GM18520 (cell line): ENCODE measurements around the gene ASTN2.

ENCODE experiments used
- ATAC-seq: cut with Tn5 transposase; IDR thresholded peaks from one replicate; pipeline ENCODE4 v1.9.1; 2021; ENCODE audit not compliant: unreplicated experiment

ASTN2 gene

DNA sequence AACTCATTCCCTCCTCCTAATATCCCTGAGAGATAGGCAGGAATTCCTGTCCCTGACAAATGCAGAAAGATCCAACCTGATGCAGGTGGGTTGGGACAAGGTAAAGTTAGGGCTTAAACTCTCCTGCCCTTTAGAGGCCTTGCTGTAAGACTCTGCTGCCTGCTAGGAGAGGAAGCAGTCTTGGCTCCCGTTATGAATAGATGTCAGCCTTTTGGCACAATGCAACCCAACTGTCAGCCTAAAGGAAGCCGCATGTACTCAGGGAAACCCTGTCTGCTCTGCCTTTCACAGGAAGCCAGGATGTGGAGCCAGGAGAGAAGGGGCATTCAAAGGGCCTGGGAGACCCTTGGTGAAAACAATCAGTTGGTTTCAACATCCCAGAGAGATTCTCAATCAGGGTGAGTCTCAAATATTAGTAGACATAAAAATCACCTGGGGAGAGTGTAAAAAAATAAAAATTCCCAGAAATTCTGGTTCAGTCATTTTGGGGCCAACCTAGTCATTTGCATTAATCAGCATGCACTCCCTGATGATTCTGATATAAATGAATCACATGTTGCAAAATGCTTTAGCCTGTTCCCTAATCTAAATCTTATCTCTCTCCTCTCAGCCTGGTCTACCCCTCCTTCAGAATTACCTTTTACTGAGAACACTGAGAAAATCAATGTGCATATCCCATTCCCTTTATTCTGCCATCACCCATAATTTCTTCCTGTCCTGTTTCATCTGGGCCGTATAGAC lies 864.0 kb downstream of the ASTN2 start:
- ATAC-seq, result no peak

DNA sequence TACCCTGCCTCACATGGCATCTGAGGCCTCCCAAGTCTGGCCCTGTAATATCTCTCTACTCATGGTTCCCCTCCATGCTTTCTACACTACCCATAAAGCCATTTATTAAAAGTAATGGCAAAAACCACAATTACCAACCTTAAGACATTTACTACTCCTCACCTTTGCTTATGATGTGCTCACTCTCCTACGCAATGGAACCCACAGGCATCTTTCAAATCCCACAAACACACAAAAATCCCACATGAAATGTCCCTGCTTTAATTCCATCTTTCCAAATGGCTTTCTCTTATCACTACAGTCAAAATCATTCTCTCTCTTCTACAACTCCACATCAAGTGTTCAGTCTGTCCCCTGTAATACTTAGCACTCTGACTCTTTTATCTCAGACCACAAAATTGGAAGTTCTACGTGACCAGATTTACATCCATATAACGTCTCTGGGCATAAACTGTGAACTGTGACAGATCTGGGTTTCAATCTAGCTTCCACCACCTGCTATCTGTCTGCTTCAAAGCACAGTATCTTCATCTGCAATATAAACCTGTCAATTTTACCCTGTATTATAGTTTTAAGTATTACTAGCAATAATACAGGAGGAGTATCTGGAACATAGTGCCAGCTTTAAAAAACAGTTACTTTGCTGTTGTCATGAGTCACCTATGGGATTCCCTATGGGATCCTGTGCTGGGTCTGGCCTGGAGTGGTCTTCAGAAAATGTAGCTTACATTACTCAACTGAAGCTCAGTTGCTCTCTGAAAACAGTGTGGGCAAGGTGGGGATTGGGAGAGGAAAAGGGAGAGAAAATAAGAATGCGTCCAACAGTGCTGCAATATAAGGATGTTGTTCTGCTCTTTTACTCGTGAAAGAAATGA lies 864.8 kb downstream of the ASTN2 start:
- ATAC-seq, result no peak

DNA sequence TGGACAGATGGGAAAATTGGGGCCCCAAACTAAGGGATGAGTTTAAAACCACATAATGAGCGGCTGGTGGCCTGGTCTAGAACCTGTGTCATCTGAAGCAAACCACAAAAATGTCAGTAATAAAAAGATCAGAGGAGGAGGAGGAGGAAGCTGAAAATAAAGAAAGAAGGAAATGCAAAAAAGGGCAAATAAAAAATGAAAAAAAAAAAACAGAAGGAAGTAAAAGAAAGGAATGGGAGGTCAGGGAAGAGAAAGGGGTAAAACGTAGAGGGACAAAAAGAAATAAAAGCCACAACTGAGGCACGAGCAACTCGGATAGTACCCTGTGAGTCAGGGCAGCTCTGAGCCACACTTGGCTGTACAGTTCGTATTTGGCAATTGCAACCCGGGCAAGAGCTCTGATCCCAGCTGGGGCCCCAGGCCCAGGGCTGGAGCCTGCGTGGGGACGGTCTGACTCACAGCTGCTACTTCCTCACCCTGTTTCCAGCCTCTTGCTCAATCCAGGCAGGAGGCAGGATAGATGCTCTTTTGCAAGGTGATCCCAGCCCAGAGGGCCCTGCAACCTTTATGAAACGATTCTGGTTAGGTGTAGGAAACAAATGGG lies 865.7 kb downstream of the ASTN2 start:
- ATAC-seq, result no peak

DNA sequence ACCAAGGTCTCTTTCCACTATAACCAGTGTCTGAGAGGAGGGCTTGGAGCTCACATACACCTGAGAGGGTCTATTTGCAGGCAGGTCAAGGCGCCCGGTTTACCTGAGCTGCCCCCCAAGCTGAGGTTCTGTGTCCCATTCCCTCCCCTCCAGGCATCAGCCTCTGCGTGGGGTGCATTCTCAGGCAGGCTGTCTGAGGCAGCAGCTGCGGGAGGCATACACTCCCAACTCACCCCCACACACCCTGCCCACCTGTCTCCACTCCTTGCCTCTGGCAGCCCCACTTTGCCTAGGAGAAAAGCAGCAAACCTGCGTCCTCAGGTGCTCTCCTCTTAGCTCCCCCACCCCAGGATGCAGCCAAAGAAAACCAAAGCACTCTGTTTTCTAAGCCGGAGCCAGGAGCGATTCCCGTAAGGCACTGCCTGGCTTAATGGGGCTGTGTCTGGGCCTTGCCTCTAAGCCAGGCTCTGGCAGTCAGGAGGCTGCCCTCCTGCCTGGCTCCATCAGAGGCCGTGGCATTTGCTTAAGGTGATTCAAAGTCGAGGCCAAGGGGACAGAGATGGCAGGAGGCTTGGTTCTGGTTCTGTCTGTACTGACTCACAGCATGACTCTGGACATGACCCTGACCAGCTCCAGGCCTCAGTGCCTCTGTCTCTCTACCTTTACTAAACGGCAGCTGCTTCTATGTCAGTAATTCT lies 867.0 kb downstream of the ASTN2 start:
- ATAC-seq, result no peak

DNA sequence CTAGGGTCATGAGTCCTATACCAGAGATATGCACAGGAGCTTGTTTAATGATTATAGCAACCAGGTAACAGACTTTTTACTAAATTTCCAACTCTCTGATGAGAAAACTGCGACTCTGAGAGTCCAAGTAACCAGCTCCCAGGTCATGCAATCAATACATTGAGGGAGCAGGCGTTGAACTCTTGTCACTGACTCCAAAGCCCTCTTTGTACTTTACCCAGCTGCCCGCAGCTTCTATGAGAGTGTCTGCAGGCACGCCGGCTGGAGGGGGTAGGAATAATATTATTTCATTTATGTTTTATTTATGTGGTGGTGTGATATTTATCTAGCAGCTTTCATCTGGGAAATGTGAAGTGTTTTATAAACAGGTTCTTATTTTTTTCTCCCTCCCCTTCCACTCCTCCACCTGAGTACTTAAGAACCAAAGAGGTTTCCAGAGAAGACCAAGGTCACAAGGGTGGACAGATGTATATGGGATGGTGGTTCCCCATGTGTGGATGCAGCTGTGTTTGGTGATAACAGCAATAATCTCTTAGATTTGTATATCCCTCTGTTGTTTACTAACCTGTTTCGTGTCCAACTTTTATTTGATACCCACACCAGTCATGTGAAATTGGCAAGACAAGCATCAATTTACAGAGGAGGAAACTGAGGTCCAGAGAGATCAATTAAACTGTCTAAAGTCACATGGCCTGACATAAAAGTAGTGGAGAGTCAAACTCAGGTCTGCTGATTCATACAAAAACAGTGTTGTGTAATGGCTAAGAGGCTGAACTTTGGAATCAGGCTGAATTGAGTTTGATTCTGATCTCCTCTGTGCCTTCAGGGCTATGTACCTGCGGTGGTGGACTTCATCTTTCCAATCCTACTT lies 867.9 kb downstream of the ASTN2 start:
- no peak for ATAC-seq

DNA sequence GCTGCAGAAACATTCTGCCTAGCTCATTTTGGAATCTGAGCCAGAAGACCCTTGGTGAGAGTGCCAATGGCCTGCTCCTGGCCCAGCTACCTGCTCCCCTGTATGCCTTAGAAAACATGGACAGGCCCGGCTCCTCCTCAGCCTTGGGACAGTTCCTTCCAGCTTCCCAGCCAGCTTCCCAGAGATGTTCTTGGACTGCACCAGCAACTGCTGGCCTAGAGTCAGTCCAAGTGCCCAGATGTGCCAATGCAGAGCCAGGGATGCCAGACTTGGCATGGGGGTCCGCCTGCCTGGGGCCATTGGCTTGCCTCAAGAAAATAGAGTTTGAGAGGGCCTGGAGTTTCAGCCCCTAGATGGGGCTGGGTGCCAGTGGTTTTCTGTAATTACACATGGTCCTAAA lies 870.0 kb downstream of the ASTN2 start:
- ATAC-seq, result no peak

DNA sequence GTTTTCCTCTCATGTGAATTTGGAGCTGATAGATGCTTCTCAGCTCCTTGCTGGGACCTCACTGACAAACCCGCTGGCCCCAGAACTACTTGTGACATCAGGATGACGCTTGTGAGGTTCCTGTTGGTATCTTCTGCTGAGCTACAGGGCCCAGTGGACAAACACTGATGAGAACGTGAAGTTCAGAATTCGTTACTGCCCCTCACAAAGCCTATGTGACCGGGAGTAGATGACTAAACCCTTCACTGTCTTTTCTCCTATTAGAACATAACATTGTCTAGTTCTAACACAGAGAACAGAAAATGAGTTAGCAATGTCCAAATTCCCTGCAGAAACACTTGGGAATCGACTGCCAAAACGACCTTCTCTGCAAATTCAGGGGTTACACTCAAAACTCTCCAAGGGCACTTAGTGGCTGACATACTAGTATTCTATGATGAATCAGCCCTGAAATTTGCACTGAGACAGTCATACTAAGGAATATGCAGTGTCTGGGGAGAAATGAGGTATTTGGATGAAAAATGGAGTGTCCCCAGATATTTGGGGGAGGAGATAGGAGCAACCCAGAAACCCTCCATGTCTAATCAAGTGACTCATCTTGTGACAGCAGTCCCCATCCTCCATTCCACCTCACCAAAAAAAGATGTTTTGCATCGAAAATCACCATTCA lies 871.0 kb downstream of the ASTN2 start:
- ATAC-seq, result no peak

DNA sequence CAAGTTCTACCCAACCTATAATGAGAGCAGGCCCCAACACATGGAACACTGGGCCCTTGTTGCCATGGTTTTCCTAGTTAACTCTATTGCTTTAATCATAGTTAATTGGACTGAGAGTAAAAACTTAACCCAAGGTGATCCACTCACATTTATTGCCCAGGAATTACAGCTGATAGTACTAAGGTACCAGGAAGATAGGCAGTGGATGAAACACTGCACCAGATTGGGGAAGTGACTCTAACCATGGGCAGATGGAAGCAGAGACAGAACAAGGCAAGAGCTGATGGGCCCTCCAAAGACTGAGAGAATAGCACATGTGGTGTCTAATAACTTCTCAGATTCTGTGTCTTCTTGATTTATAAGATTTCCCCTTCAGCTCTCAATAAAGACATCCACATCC lies 873.5 kb downstream of the ASTN2 start:
- ATAC-seq, result no peak

DNA sequence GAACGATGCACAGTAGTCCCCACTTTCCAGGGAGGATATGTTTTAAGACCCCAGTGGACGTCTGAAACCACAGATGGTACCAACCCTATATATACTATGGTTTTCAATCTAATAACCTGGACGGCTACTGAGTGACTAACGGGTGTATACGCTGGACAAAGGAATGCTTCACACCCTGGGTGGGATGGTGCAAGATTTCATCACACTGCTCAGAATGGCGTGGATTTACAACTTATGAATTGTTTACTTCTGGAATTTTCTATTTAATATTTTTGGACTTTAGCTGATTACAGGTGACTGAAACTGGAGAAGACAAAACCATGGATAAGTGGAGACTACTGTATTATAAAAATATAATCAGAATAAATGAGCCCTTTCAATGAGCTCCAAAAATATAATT lies 875.3 kb downstream of the ASTN2 start:
- no peak for ATAC-seq

DNA sequence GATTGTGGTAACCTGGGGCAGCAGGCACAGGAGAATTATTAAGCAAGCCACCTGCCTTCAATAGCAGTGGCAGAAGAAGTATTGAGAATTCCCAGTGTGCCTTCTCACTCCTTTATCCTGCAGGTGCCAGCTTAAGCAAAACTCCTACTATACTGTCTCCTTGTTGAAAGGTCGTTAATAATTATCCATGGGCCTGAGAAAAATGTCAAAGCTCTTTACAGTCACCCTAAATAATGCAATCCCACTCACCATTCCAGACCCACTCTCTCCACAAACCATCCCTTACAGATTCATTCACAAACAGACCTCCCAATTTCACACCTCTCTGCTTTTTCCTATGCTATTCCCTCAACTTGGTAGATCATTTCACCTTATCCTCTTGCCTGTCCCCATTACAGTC lies 889.2 kb downstream of the ASTN2 start:
- no peak for ATAC-seq

DNA sequence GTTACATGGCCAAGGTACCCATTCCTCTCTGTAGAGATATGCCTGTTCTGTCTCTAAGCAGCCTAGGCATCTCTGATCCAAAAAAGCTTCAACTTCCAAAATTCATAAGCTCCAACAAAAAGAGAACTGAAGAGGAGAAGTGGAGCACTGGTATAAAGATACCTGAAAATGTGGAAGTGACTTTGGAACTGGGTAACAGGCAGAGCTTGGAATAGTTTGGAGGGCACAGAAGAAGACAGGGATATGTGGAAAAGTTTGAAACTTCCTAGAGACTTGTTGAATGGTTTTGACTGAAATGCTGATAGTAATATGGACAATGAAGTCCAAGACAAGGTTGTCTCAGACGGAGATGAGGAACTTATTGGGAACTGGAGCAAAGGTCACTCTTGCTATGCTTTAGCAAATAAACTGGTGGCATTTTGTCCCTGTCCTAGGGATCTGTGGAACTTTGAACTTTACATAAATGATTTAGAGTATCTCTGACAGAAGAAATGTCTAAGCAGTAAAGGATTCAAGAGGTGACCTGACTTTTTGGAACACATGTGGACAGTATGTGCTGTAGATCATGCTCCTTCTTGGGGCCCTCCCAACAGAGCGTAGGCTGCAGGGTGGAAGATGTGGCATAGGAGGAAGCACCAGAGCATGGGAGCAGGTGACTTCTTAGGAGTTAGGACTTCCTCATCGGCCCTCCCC lies 889.9 kb downstream of the ASTN2 start:
- no peak for ATAC-seq

DNA sequence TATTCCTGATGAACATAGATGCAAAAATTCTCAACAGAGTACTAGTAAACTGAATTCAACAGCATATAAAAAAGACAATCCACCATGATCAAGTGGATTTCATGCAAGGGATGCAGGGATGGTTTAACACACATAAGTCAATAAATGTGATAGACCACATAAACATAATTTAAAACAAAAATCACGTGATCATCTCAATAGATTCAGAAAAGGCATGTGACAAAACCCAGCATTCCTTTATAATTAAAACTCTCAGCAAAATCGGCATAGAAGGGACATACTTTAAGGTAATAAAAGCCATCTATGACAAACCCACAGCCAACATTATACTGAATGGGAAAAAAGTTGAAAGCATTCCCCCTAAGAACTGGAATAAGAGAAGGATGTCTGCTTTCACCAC lies 894.6 kb downstream of the ASTN2 start:
- no peak for ATAC-seq

DNA sequence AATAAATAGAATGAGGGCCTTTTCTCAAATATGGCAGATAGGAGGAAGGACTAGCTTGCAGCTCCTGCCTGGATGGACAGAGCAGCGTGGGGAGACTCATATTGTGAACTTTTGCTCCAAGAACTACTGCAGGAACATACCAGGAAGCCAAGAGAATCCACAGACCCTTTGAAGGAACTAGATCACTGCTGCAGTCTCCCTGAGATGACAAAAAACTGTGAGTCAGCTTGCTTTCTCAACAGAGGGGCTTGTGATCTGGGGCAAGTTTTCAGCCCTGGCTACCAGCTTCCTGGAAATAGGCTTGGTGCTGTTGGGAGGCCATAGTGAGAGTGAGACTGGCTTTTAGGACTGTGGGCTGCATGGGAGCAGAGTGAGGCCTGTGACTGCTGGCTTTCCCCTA lies 898.4 kb downstream of the ASTN2 start:
- no peak for ATAC-seq

DNA sequence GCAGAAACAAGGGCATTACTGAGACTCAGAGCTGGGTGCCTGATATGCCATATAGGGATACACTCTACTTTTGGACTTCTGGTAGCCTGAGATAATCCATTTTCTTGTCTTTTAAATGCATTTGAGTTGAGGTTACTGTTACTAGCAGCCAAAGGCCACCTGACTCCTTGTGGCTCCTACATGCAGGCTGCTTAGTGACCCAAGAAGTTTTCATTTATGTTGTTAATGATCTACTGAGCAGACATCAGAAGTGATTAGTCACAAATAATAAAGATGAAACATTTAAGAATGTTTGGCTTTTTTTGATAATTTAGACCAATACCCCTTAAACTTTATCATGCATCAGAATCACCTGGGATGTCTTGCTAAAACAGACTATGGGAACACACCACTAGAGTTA lies 899.3 kb downstream of the ASTN2 start:
- no peak for ATAC-seq

DNA sequence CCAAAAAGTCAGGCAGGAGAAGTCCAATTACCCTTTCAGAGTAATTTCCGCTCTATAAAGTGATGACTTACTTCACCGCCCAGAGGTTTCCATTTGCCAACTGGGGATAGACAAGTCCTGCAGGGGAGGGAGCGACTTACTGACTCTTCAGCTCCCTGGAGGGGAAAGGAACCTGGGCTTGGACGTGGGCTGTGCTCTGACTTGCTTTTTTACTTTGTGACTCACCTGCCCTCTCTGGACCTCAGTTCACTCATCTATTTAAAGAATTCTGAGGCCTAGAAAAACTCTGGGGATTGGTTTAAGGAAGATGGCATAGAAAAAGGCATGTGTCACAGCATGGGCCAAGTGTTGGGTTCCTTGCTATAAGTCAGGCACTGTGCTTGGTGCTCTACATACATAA lies 908.2 kb downstream of the ASTN2 start:
- no peak for ATAC-seq

DNA sequence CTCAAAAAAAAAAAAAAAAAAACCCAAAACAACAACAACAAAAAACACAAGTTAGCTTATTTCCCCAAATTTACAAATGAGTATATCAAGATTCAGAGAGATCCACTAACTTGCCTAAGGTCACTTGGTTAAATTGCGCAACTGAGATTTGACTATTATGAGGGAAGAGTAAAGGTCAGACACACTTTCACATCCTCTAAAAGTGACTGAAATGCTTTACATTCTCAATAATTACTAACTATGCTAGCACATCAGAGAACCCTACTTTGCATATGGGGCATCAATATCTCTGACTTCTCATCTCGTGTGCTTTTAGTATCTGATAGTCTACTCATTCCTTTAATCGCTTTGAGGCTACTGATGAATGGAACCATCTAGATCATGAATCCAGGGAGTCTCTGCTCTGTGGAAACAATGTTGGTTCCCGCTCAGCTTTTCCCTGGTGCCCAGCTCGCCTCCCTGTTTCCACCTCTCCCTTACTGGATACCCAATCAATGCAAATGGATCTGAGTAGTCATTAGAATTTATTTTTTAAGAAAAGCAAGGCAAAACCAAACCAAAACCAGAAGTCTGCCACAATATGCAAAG lies 909.9 kb downstream of the ASTN2 start:
- ATAC-seq, result peak; percentile 99

DNA sequence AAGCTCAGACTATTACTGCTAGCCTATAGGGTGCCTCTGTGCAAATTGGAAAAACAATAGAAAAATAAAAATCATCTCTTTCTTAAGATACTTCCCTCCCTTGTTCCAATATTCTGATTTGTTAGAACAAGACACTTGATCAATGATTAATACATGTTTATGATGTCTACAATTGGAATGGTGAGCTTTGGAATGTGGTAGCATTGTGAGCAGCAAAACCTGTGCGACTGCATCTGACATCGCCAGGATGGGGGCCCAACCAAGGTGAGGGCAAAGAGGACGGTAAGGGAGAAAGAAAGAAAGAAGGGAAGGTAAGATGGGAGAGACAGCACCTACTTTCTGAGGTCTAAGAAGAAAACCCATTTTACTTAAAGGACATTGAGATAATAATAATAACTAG lies 910.8 kb downstream of the ASTN2 start:
- ATAC-seq, result no peak

DNA sequence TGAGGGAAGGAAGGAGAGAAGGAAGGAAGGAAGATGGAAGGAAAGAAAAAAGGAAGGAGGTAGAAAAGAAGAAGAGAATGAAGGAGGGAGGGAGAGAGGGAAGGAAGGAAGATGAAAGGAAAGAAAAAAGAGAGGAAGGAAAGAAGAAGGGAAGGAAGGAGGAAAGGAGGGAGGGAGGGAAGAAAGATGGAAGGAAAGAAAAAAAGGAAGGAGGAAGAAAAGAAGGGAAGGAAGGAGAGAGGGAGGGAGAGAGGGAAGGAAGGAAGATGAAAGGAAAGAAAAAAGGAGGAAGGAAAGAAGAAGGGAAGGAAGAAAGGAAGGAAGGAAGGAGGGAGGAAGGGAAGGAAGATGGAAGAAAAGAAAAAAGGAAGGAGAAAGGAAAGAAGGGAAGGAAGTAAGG lies 912.1 kb downstream of the ASTN2 start:
- no peak for ATAC-seq

DNA sequence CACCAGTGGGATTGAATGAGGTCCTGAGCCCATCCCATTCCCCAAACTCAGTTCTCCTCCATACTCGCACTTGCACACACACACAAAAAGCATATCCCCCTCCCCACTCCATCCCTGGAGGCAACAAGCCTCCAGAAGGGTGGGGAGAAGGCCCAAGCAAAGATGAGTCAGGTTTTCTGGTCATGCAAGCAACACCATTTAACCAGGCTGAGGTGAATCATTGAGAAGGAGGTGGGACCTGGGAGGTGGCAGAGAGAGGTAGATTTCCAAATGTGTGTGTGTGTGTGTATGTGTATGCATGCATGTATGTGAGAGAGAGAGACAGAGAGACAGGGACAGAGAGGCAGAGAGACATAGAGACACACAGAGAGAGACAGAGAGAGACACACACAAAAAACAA lies 913.0 kb downstream of the ASTN2 start:
- ATAC-seq, result no peak
